Spleen (tissue), 7 donors: ENCODE measurements around the gene COLEC12.

Source experiments
- CTCF ChIP-seq, 11 experiments: fragments of 200-600 bp in 7 of 11; fragments of 450-650 bp in 4 of 11; sonication (generic) in 4 of 11; IDR thresholded peaks in 8 of 11; conservative IDR thresholded peaks in 3 of 11; 1 replicate in 7 of 11; 2 replicates in 4 of 11; pipeline versions ENCODE4 v1.4.0 to v1.8.0; 2016 to 2021; ENCODE audit warnings: antibody characterized with exemption in 11 of 11, inconsistent platforms in 4 of 11, mild to moderate bottlenecking in 1 of 11
- POLR2A ChIP-seq, 3 donors: fragments of 450-650 bp; IDR thresholded peaks; one replicate each; pipeline ENCODE4 v1.5.1; 2017; ENCODE audit warnings: antibody characterized with exemption in 3 of 3, mild to moderate bottlenecking in 1 of 3
- POLR2AphosphoS5 ChIP-seq, 3 donors: sonication (generic); formaldehyde crosslinking; IDR thresholded peaks; one replicate each; pipeline ENCODE4 v1.5.1; 2017; ENCODE audit warnings: antibody characterized with exemption in 3 of 3
- donor health status: DM: no; HTN: no; CAD: no; lungs with moderate emphysema.
- donor health status: DM: no; HTN: no; CAD: no.
- donor health status: DM: no; HTN: no; CAD: no.

DNA sequence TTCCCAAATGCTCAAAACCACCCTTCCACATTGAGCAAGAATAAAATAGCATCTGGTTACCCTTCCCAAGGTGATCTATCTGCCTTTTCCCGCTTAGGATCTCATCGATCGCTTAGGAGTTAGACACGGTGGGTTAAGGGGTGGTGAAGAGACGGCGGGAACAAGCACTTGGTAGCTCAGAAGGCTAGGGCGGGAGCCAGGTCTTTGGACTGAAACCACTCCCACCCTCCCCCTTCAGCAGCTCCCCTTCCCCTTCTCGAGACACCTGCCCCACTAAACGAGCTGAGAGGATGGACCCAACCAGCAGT, 233.2 kb downstream of the COLEC12 start:
- TF ChIP-seq CTCF (IDR thresholded peaks at IDR 0.05 in 8 of 11, conservative IDR thresholded peaks at IDR 0.05 in 3 of 11): no peak
- no peak for TF ChIP-seq POLR2AphosphoS5 (IDR thresholded peaks at IDR 0.05)
- TF ChIP-seq POLR2A (IDR thresholded peaks at IDR 0.05): no peak
